HepG2 (cell line): ENCODE measurements around the gene TACC3. TPM values are rescaled to one million over a fixed set of nuclear protein-coding genes. Genes with fewer than 3 reads are reported as not detected.

Experiments used
- BCL6 ChIP-seq: IDR thresholded peaks from 2 replicates; pipeline ENCODE4 v1.6.1; 2016; ENCODE audit warnings: missing genetic modification reagents, missing compliant biosample characterization
- CBFB ChIP-seq: sonication (generic); formaldehyde crosslinking; IDR thresholded peaks from 2 replicates; pipeline ENCODE4 v1.4.0; 2020; ENCODE audit warnings: missing genetic modification reagents
- GABPB1 ChIP-seq: IDR thresholded peaks from 2 replicates; pipeline ENCODE4 v1.6.1; 2016; ENCODE audit warnings: mild to moderate bottlenecking, missing genetic modification reagents, moderate library complexity, missing compliant biosample characterization
- GPN1 ChIP-seq: sonication (generic); formaldehyde crosslinking; IDR thresholded peaks from 2 replicates; pipeline ENCODE4 v1.5.1; 2020; ENCODE audit warnings: missing genetic modification reagents, borderline replicate concordance
- IKZF4 ChIP-seq: sonication (generic); formaldehyde crosslinking; IDR thresholded peaks from 2 replicates; pipeline ENCODE4 v1.5.1; 2020; ENCODE audit warnings: borderline replicate concordance, mild to moderate bottlenecking, low read depth, missing genetic modification reagents; ENCODE audit errors: not compliant biosample characterization
- NFE2L1 ChIP-seq: sonication (generic); formaldehyde crosslinking; IDR thresholded peaks from 2 replicates; pipeline ENCODE4 v1.4.0; 2020; ENCODE audit warnings: missing genetic modification reagents, mild to moderate bottlenecking, borderline replicate concordance
- NFIC ChIP-seq: IDR thresholded peaks from 2 replicates; pipeline ENCODE4 v1.6.1; 2012; ENCODE audit warnings: mild to moderate bottlenecking, low read length, inconsistent platforms
- RBAK ChIP-seq: sonication (generic); formaldehyde crosslinking; IDR thresholded peaks from 2 replicates; pipeline ENCODE4 v1.5.1; 2020; ENCODE audit warnings: mild to moderate bottlenecking, missing genetic modification reagents
- RFX1 ChIP-seq: fragments of 450-650 bp; IDR thresholded peaks from 2 replicates; pipeline ENCODE4 v1.6.1; 2017
- TBL1XR1 ChIP-seq: fragments of 150-350 bp; IDR thresholded peaks from 2 replicates; pipeline ENCODE4 v1.6.1; 2014; ENCODE audit warnings: borderline replicate concordance, low read length; ENCODE audit not compliant: partially characterized antibody
- ZFP41 ChIP-seq: sonication (generic); formaldehyde crosslinking; IDR thresholded peaks from 2 replicates; pipeline ENCODE4 v1.4.0; 2020; ENCODE audit warnings: mild to moderate bottlenecking, missing genetic modification reagents, borderline replicate concordance
- ZNF446 ChIP-seq: sonication (generic); formaldehyde crosslinking; IDR thresholded peaks from 2 replicates; pipeline ENCODE4 v1.5.0; 2020; ENCODE audit warnings: mild to moderate bottlenecking, missing genetic modification reagents
- ZNF468 ChIP-seq: sonication (generic); formaldehyde crosslinking; IDR thresholded peaks from 2 replicates; pipeline ENCODE4 v1.8.0; 2022; ENCODE audit warnings: mild to moderate bottlenecking, moderate library complexity, missing genetic modification reagents
- ZNF577 ChIP-seq: sonication (generic); formaldehyde crosslinking; IDR thresholded peaks from 2 replicates; pipeline ENCODE4 v1.4.0; 2020; ENCODE audit warnings: mild to moderate bottlenecking, low read depth, missing genetic modification reagents, borderline replicate concordance
- ZNF83 ChIP-seq: sonication (generic); formaldehyde crosslinking; IDR thresholded peaks from 2 replicates; pipeline ENCODE4 v1.4.0; 2020; ENCODE audit warnings: missing genetic modification reagents, mild to moderate bottlenecking, borderline replicate concordance
- ZNF850 ChIP-seq: sonication (generic); formaldehyde crosslinking; conservative IDR thresholded peaks from 2 replicates; pipeline ENCODE4 v1.9.0; 2021; ENCODE audit warnings: mild to moderate bottlenecking, missing genetic modification reagents
- polyA plus RNA-seq, 8 experiments: library from polyadenylated mRNA; depleted of rRNA in 3 of 8; stranded (reverse) in 7 of 8; unstranded in 1 of 8; fragments of >200 nt; fragmentation: Illumina TruSeq in 4 of 8; extraction: Trizol in 4 of 8; gene quantifications; 2 replicates each; pipeline versions ENCODE4 v1.2.1 to v1.2.3, GENCODE V29; 2011 to 2016; ENCODE audit warnings: low read depth in 4 of 8, missing spikeins in 1 of 8, mixed read lengths in 1 of 8; ENCODE audit not compliant: insufficient read depth in 1 of 8
- total RNA-seq, 5 experiments: library from RNA; depleted of rRNA; stranded (reverse); fragments of >200 nt; fragmentation: Illumina TruSeq; extraction: Trizol; gene quantifications; 2 replicates each; pipeline ENCODE4 v1.2.3, GENCODE V29; 2016; ENCODE audit warnings: low read depth in 1 of 5
- TF ChIP-seq, protein P1 (sequence below): IDR thresholded peaks from 2 replicates; pipeline ENCODE4 v1.6.1; 2016; ENCODE audit warnings: low read depth
- TF ChIP-seq, protein P2 (sequence below): sonication (generic); formaldehyde crosslinking; IDR thresholded peaks from 2 replicates; pipeline ENCODE4 v1.4.0; 2020; ENCODE audit warnings: missing genetic modification reagents, borderline replicate concordance
- TF ChIP-seq, protein P3 (sequence below): sonication (generic); formaldehyde crosslinking; IDR thresholded peaks from 2 replicates; pipeline ENCODE4 v1.5.0; 2020; ENCODE audit warnings: missing genetic modification reagents, mild to moderate bottlenecking, borderline replicate concordance
- TF ChIP-seq, protein P4 (sequence below): sonication (generic); formaldehyde crosslinking; IDR thresholded peaks from 2 replicates; pipeline ENCODE4 v1.5.1; 2020; ENCODE audit warnings: missing genetic modification reagents, mild to moderate bottlenecking, borderline replicate concordance
- TF ChIP-seq, protein P5 (sequence below): sonication (generic); formaldehyde crosslinking; IDR thresholded peaks from 2 replicates; pipeline ENCODE4 v1.4.0; 2020; ENCODE audit warnings: missing genetic modification reagents, low read depth, mild to moderate bottlenecking, borderline replicate concordance

Gene TACC3
- total and polyA plus RNA-seq, 2 of the 13 experiments (the other 11 are each of a cell fraction or from before 2014, with no cell fraction given) = 20.3 to 21.2 TPM

DNA sequence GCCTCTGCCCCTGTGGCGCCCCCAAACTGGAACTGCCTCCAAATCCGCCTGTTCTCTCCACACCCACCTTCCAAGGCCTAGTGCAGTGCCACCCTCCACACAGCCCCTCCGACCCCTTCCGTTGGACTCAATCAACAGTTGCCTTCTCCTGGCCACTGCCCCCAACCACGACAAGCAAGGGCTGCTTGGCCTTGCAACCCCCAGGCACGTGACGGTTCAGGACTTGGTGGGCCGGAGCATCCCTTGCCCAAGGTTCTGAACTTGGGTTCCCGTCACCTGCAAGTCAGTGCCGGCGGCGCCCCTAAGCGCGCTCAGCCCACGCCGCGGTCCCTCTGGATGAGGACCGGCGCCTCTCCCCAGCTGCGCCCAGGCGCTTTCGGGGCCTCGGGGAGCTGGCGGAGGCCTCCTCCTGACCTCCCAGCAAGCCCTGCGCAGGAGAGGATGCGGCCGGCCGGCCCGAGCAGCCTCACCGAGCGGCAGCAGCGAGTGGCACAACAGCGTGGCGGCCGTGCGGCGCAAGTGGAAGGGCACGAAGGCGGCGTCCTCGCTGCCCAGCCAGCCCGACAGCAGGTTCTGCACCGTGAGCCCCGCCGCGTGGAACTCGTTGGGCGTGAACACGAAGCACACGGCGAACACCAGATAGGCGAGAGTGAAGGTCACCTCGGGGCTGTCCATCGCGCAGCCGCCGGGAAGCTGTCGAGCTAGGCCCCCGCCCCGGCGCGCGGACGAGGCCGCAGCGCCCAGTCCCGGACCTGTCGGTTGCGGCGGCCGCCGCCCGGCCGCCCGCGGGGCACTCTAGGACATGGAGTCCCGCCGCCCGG lies 948 bp upstream of the TACC3 start (continued):
- TF ChIP-seq, protein P1, sequence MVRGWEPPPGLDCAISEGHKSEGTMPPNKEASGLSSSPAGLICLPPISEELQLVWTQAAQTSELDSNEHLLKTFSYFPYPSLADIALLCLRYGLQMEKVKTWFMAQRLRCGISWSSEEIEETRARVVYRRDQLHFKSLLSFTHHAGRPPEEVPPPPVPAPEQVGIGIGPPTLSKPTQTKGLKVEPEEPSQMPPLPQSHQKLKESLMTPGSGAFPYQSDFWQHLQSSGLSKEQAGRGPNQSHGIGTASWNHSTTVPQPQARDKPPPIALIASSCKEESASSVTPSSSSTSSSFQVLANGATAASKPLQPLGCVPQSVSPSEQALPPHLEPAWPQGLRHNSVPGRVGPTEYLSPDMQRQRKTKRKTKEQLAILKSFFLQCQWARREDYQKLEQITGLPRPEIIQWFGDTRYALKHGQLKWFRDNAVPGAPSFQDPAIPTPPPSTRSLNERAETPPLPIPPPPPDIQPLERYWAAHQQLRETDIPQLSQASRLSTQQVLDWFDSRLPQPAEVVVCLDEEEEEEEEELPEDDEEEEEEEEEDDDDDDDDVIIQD (CRISPR knock-in tag) = no peak
- TF ChIP-seq IKZF4 (CRISPR knock-in tag) = no peak
- TF ChIP-seq ZNF468 = no peak
- TF ChIP-seq, protein P2, sequence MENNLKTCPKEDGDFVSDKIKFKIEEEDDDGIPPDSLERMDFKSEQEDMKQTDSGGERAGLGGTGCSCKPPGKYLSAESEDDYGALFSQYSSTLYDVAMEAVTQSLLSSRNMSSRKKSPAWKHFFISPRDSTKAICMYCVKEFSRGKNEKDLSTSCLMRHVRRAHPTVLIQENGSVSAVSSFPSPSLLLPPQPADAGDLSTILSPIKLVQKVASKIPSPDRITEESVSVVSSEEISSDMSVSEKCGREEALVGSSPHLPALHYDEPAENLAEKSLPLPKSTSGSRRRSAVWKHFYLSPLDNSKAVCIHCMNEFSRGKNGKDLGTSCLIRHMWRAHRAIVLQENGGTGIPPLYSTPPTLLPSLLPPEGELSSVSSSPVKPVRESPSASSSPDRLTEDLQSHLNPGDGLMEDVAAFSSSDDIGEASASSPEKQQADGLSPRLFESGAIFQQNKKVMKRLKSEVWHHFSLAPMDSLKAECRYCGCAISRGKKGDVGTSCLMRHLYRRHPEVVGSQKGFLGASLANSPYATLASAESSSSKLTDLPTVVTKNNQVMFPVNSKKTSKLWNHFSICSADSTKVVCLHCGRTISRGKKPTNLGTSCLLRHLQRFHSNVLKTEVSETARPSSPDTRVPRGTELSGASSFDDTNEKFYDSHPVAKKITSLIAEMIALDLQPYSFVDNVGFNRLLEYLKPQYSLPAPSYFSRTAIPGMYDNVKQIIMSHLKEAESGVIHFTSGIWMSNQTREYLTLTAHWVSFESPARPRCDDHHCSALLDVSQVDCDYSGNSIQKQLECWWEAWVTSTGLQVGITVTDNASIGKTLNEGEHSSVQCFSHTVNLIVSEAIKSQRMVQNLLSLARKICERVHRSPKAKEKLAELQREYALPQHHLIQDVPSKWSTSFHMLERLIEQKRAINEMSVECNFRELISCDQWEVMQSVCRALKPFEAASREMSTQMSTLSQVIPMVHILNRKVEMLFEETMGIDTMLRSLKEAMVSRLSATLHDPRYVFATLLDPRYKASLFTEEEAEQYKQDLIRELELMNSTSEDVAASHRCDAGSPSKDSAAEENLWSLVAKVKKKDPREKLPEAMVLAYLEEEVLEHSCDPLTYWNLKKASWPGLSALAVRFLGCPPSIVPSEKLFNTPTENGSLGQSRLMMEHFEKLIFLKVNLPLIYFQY (CRISPR knock-in tag) = no peak
- TF ChIP-seq, protein P3, sequence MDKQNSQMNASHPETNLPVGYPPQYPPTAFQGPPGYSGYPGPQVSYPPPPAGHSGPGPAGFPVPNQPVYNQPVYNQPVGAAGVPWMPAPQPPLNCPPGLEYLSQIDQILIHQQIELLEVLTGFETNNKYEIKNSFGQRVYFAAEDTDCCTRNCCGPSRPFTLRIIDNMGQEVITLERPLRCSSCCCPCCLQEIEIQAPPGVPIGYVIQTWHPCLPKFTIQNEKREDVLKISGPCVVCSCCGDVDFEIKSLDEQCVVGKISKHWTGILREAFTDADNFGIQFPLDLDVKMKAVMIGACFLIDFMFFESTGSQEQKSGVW (CRISPR knock-in tag) = no peak
- no peak for TF ChIP-seq TBL1XR1
- no peak for TF ChIP-seq ZNF446 (CRISPR knock-in tag)
- no peak for TF ChIP-seq GPN1 (CRISPR knock-in tag)
- TF ChIP-seq, protein P4, sequence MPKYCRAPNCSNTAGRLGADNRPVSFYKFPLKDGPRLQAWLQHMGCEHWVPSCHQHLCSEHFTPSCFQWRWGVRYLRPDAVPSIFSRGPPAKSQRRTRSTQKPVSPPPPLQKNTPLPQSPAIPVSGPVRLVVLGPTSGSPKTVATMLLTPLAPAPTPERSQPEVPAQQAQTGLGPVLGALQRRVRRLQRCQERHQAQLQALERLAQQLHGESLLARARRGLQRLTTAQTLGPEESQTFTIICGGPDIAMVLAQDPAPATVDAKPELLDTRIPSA (CRISPR knock-in tag) = 0 out of 2 replicates have a peak, but pooled peaks have one; percentile 14
- no peak for TF ChIP-seq CBFB
- TF ChIP-seq RBAK (CRISPR knock-in tag) = no peak
- no peak for TF ChIP-seq ZNF577 (CRISPR knock-in tag)
- peak; percentile 41; the same call in 1 of the 2 replicates for TF ChIP-seq NFE2L1 (CRISPR knock-in tag)
- TF ChIP-seq RFX1 = no peak
- TF ChIP-seq ZNF83 = peak; percentile 86; the same call in 1 of the 2 replicates
- TF ChIP-seq, protein P5, sequence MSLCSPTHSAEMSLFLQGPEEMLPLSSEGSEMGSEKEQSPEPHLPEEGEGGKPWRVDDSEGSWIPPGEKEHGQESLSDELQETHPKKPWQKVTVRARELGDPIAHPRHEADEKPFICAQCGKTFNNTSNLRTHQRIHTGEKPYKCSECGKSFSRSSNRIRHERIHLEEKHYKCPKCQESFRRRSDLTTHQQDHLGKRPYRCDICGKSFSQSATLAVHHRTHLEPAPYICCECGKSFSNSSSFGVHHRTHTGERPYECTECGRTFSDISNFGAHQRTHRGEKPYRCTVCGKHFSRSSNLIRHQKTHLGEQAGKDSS (CRISPR knock-in tag) = no peak
- no peak for TF ChIP-seq NFIC
- no peak for TF ChIP-seq ZNF850 (CRISPR knock-in tag)
- no peak for TF ChIP-seq BCL6
- peak; percentile 55 for TF ChIP-seq GABPB1 (CRISPR knock-in tag)
- 0 out of 2 replicates have a peak, but pooled peaks have one; percentile 31 for TF ChIP-seq ZFP41 (CRISPR knock-in tag)
